ENCODE measurements around the gene MCF2L. TPM values are rescaled to one million over a fixed set of nuclear protein-coding genes. Genes with fewer than 3 reads are reported as not detected.
A peak's percentile ranks its signal among the peaks of the same experiment; 100 is the strongest.
"Not testable (repeated sequence)": the region's sequence is repeated elsewhere in the genome, so short reads cannot be mapped to it uniquely, and the experiment has no call there.

The MCF2L gene
- total and polyA plus RNA-seq, 2 experiments from 2014 or later: 4.8 to 25.6 TPM

GRCh38 chr13:112941765-112942164 is 27.2 kb upstream of the MCF2L start:
- H3K4me3 Mint-ChIP-seq; H4K20me1 ChIP-seq (replicated peaks; ENCODE audit: insufficient read depth); H3K36me3 ChIP-seq (ENCODE audit: insufficient read depth); H3K27me3 Mint-ChIP-seq (ENCODE audit: insufficient read depth, low read depth, poor library complexity); H3K4me1 ChIP-seq (ENCODE audit: insufficient read depth); H3K27ac ChIP-seq (ENCODE audit: low read depth); H3K27ac Mint-ChIP-seq; H3K4me2 ChIP-seq; H3K4me3 ChIP-seq; H3F3A ChIP-seq (replicated peaks; ENCODE audit: low read depth); H3K36me3 Mint-ChIP-seq (ENCODE audit: low read depth); H3K9me2 ChIP-seq (ENCODE audit: insufficient read depth); H2AFZ ChIP-seq; H3K79me2 ChIP-seq (replicated peaks; ENCODE audit: insufficient read depth); H3K9me3 Mint-ChIP-seq; H3K27me3 ChIP-seq (ENCODE audit: insufficient read depth); DNase-seq (ENCODE audit: low spot score); ATAC-seq: not testable (repeated sequence)
- TF ChIP-seq CTCF (conservative IDR thresholded peaks at IDR 0.05; ENCODE audit: low read depth in 2 of 2): peak in 1 of 2 experiments; percentile 51; a peak in 3 of 4 replicates
- peaks cover 11% of the 10 kb centered on the region for H3K4me1 Mint-ChIP-seq

DNA sequence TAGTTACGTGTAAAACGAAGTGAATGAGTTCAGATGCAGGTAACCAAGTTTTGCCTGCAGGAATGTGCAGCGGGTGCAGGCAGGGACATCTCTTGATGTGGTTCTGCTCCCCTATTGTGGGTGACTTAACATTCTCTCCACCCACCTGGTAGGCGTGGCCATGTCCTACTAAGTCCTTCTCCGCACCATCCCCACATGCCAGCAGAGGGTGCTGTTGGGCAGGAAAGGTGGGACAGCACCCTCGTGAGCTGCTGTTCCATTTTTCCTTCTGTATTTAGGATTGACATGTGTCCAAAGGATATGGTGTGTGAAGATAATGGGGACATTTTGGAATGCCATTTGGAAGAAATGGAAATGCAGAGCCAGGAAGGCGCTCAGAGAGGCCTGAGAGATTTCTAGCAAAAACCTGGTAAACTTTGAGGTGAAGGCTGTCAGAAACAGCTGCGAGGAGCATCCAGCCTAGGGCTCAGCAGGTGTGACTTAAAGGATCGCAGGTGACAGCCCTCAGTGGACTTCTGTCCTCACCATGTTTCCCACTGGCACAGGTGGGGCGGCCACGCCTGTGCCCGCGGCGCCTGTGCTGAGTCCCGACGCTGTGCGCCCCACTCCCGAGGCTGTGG is 26.2 kb upstream of the MCF2L start:
- Mint-ChIP-seq H3K27me3 (ENCODE audit: insufficient read depth, low read depth, poor library complexity) (peaks cover 6% of the 10 kb centered on the region), H3K36me3 (ENCODE audit: low read depth) (peaks cover 5% of the 10 kb centered on the region), H3K4me1 (peaks cover 15% of the 10 kb centered on the region), H3K4me3 (peak overlapping the region; percentile 73), H3K9me3 (peaks cover 10% of the 10 kb centered on the region), H3K27ac (no peak overlapping the region)
- no peaks in the 10 kb centered on the region for H3K27me3 ChIP-seq (ENCODE audit: insufficient read depth)
- no peak overlapping the region; the same call in 1 of the 2 replicates for H2AFZ ChIP-seq
- ATAC-seq (peak; percentile 78), DNase-seq (ENCODE audit: low spot score) (peak; percentile 99)
- peak overlapping the region; percentile 68 for H3K4me3 ChIP-seq
- no peaks in the 10 kb centered on the region; the same call in 1 of the 2 replicates for H4K20me1 ChIP-seq (replicated peaks; ENCODE audit: insufficient read depth)
- H3K4me1 ChIP-seq (ENCODE audit: insufficient read depth): no peaks in the 10 kb centered on the region
- H3K27ac ChIP-seq (ENCODE audit: low read depth): no peak overlapping the region
- peak; percentile 50; the same call in 1 of the 2 replicates for TF ChIP-seq CREB1 (CRISPR knock-in tag; IDR thresholded peaks at IDR 0.05; ENCODE audit: low read depth)
- no peak for TF ChIP-seq JUNB (IDR thresholded peaks at IDR 0.05; ENCODE audit: unreplicated experiment)
- TF ChIP-seq STAT1 (IDR thresholded peaks at IDR 0.05; ENCODE audit: unreplicated experiment): no peak
- TF ChIP-seq POLR2AphosphoS5 (IDR thresholded peaks at IDR 0.05; ENCODE audit: low read depth): no peak
- no peak for TF ChIP-seq ZNF462 (CRISPR knock-in tag; IDR thresholded peaks at IDR 0.05)
- TF ChIP-seq ZNF114 (CRISPR knock-in tag; IDR thresholded peaks at IDR 0.05): no peak
- no peak for TF ChIP-seq EZH2phosphoT487 (IDR thresholded peaks at IDR 0.05; ENCODE audit: unreplicated experiment)
- TF ChIP-seq EZH2 (IDR thresholded peaks at IDR 0.05; ENCODE audit: low read depth, unreplicated experiment): no peak
- no peak for TF ChIP-seq NANOG (IDR thresholded peaks at IDR 0.05; ENCODE audit: borderline replicate concordance)
- peak; percentile 98 to 99 for TF ChIP-seq CTCF (conservative IDR thresholded peaks at IDR 0.05; ENCODE audit: low read depth in 2 of 2)
- H3K9me2 ChIP-seq (ENCODE audit: insufficient read depth): 0 out of 2 replicates have a peak, but pooled peaks cover 4% of the 10 kb centered on the region
- H3K79me2 ChIP-seq (replicated peaks; ENCODE audit: insufficient read depth): no peaks in the 10 kb centered on the region
- H3F3A ChIP-seq (replicated peaks; ENCODE audit: low read depth): no peaks in the 10 kb centered on the region
- H3K36me3 ChIP-seq (ENCODE audit: insufficient read depth): no peaks in the 10 kb centered on the region
- H3K4me2 ChIP-seq: peak overlapping the region; percentile 84
